Glomerular visceral epithelial cell (primary cell): ENCODE measurements around the gene TEAD3.
"Not testable (repeated sequence)": the region's sequence is repeated elsewhere in the genome, so short reads cannot be mapped to it uniquely, and the experiment has no call there.

Experiments used
- DNase-seq: peaks from one replicate; pipeline ENCODE4 v3.0.0-alpha.2; 2016; ENCODE audit errors: extremely low spot score

TEAD3 gene

GRCh38 chr6:35451354-35452182, 45.3 kb downstream of the TEAD3 start:
- DNase-seq: no peak

DNA sequence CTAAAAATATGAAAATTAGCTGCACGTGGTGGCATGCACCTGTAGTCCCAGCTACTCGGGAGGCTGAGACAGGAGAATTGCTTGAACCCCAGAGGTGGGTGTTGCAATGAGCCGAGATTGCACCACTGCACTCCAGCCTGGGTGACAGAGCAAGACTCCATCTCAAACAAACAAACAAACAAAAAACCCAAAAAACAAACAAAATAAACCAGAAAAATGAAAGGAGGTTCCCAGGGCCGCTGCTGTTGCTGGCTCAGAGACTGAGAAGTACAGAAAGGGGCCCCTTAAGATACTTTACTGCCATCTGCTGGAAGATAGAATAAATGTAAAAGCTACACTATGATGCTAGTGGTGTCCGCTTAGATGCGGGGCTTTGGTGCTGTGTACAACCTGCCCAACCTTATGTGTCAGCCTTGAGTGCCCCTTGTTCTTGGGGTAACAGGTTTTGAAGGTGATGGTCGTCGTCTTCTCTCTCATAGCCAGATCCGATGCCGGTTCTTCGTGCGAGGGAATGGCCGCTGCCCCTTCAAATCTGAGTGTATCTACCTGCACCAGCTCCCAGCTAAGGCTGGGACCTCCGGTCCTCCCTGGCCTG, 47.5 kb downstream of the TEAD3 start:
- DNase-seq: peak; percentile 66

DNA sequence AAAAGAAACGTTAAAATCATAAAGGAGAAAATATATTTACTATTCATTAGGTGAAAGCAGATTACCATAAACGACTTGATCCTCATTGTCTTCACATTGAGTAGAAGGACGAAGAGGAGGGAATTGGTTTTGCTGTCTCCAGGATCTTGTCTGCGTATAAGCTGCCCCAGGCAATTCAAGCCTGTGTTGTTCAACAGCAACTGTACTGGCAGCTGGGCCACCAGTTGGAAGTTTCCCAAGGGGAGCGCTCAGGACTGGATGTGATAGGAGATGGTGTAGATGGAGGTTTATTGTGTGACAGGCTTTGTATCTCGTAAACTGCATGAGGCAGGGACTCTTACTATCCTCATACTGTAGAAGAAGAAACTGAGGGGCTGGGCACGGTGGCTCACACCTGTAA, 48.7 kb downstream of the TEAD3 start:
- no peak for DNase-seq

DNA sequence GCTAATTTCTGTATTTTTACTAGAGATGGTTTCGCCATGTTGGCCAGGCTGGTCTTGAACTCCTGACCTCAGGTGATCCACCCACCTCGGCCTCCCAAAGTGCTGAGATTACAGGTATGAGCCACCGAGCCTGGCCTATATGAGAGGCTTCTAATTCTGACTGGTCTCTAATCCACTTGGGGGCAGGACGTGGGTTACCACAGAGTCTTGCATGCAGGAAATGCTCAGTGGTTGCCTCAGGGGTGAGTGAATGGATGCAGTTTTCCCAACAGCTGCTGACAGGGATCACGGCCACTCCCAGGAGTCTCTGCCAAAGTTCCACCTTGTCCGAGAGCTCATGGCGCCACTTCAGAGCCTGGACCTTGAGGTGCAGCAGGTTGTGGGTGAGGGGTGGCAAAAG, 51.2 kb downstream of the TEAD3 start:
- DNase-seq: no peak

DNA sequence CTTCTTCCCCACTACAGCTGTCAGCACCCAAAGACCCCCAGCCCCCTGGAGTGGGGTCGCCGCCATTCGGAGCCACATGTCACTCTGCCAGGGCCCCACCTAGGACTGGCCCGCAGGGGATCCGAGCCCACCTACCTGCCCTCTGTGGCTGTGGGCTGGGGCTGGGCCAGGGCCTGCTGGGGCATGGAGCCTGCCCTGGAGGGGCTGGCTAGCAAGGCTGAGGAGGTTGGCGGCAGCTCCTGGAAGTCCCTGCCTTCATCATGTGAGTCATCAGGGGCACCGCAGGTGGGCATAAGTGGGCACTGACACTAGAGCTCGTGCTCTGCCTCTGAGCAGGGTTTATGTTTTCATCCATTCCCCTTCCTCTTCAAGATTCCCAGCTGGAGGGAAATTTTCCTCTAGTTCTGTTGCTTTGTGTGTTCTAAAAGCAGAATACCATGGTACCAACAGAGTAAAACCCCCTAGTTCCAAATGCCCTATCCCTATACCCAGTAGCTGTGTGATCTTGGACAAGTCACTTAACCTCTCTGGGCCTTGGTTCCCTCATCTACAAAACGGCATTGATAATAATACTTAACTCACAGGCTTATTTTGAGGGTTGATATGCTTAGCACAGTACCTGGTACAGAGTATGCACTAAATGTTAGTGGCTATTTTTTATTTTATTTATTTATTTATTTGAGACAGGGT, 53.4 kb downstream of the TEAD3 start:
- no peak for DNase-seq

DNA sequence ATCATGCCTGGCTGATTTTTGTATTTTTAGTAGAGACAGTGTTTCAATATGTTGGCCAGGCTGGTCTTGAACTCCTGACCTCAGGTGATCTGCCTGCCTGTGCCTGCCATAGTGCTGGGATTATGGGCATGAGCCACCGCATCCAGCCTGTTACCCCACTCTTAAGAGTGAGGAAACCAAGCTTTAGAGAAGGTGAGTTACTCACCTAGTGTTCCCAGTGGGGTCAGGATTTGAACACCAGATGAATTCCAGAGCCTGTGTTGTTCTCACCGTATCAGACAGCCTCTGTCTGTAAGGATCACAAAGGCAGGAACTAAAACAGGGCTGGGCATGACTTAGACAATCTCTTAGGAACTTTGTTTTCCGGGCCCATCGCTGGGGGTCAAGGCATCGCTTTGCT, 54.2 kb downstream of the TEAD3 start:
- DNase-seq: no peak

DNA sequence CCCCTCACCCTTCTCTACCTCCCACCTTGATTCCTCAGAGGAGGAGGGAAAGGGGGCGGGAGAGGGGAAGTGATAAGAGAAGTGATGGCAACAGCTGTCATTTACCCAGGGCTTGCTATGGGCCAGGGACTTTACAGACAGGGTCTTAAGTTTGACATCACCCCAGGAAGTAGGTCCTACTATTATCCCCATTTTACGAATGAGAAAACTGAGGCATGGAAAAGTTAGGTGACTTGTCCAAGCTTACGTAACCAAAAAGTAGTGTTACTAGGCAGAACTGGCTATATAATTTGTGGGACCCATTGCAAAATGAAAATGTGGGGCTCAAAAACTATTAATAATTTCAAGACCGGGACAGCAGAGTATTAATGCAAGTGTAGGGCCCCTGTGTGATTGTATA, 55.2 kb downstream of the TEAD3 start:
- no peak for DNase-seq

GRCh38 chr6:35441205-35441604, 55.7 kb downstream of the TEAD3 start:
- DNase-seq: no peak

GRCh38 chr6:35439308-35439707, 57.6 kb downstream of the TEAD3 start:
- DNase-seq: no peak

GRCh38 chr6:35438378-35439065, 58.4 kb downstream of the TEAD3 start:
- not testable (repeated sequence) for DNase-seq

DNA sequence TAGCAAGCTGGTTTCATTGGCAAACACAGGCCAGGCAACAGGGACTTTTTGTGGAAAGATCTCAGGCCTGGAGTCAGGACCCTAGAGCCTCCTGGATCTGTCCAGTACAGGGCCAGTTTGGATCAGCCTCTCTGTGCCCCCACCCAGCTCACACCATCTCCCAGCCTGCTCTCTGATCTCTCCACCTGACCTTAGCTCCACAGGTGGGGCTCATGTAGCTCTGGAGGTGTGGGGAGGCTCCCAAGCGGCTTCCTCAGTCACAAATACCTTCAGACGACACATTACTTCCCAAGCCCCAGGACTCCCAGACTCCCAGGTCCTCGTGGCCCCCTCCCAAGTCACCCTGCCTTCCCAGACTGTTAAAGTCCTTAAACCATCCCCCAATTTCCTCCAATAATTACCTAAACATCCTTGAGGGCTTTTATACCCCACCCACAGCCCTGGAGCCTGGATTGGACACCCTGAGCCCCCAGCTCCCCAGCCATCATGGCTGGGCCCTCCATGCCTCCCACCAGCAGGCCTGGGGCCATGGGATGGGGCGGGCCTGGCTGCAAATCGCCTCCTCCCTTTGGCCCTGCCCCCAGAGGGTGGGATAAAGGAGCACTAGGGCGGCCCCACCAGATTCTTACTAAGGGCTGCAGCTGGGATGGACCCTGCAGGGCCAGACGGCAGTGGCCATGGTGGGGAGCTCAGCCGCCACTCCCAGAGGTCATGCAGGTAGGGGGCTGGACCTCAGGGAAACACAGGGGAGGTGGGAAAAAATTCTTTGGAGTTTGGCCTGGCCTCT, 60.6 kb downstream of the TEAD3 start:
- no peak for DNase-seq

GRCh38 chr6:35435074-35435837, 61.6 kb downstream of the TEAD3 start:
- DNase-seq: no peak

DNA sequence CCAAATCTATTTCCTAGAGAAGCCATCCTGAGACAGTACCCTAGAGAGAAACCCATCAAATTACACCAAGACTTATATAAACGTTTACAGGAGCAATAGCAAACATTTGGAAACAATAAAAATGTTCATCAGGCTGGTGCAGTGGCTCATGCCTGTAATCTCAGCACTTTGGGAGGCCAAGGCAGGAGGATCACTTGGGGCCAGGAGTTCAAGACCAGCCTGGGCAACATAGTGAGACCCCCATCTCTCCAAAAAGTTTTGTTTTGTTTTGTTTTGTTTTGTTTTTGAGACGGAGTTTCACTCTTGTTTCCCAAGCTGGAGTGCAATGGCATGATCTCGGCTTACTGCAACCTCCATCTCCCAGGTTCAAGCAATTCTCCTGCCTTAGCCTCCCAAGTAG, 64.2 kb downstream of the TEAD3 start:
- DNase-seq: not testable (repeated sequence)

DNA sequence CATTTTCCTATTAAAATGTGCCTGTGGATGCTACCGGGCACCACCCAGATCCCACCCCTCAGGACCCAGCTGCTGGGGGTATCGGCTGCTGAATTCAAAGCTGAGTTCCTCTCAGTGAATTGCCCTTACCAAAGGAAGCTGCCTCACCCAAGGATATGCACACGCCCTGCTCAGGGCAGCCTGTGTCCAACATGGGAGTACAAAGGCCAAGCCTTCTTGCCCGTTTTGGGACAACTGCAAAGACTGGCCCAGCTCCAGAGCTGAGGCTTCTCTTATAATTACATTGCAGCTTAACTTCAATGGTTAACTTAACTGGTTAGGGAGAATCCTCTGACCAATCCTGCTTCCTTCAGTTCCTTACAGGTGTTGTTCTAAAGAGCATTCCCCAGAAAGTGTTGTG, 64.6 kb downstream of the TEAD3 start:
- DNase-seq: no peak

- no peak for DNase-seq
These were observed 67.4 kb downstream of the TEAD3 start for GRCh38 chr6:35429463-35429862.

DNA sequence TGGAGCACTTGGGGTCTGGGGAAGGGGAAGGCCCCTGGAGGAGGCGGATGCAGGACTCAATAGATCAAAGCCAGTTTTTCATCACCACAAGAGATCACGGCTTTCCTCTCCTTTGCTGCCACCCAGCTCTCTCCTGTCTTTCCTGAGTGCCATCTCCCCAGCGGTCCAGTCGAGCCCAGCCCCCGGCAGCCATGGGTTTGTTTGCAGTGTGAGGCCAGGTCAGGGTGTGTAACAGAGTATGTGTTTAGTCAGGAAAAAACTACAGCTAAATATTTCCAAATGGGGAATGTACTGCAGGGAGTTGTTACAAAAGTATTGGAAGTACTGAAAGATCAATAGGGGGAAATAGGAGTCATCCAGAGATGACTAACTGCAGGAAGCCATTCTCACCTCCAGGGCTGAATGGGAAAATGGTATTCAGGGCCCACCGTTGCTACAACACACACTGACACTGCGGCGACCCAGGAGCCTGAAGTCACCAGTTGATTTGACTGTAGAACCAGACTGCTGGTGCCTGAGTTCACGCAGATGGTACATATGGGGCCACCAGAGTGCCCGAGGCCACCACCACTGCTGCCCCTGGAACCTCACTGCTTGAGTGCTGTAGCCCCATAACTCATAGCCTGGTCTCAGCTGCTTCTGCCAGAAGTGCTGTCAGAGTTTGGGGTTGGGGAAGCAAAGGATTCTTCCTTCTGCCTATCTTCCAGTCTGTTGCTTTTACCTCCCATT, 68.3 kb downstream of the TEAD3 start:
- no peak for DNase-seq

DNA sequence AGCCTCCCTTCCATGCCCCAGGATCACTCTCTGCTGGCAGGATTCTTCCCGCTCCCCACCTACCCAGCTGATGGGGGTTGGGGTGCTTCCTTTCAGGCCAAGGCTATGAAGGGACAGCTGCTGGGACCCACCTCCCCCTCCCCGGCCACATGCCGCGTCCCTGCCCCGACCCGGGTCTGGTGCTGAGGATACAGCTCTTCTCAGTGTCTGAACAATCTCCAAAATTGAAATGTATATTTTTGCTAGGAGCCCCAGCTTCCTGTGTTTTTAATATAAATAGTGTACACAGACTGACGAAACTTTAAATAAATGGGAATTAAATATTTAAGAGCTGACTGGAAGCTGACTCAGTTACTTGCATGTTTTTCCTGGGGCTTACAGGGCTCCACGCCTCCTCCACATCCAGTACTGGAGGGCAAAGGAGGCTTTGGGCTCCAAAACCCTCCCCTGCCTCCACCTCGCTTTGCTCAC, 69.0 kb downstream of the TEAD3 start:
- DNase-seq: no peak

GRCh38 chr6:35427435-35427834, 69.4 kb downstream of the TEAD3 start:
- DNase-seq: no peak

GRCh38 chr6:35426074-35426473, 70.8 kb downstream of the TEAD3 start:
- no peak for DNase-seq

DNA sequence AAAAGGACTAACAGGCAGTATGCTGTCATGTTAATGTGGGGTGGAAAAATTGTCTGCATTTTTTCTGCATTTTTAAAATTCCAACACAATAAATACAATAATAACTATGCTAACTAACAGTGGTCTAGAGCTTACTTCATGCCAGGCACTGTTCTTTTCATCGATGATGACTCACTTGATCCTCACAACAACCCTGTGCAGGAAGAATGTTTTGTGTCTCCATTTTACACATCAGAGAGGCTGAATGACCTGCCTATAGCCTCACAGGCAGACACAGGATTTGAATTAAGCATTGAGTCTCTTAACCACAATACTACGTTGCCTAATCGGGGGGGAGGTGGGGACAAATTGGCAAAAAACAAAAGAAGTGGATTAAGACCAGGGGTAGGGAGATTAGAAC, 71.6 kb downstream of the TEAD3 start:
- peak; percentile 68 for DNase-seq
